Dedifferentiated amniotic fluid mesenchymal stem cell (primary cell): Measurements from ENCODE around the gene PSMF1.

Experiments used
- DNase-seq: peaks from one replicate; pipeline ENCODE4 v3.0.0-alpha.2; 2016; ENCODE audit errors: extremely low spot score

PSMF1 gene

GRCh38 chr20:1190847-1191246 is 72.4 kb downstream of the PSMF1 start:
- DNase-seq, result no peak

- no peak for DNase-seq
Measured at GRCh38 chr20:1191299-1191698, 72.9 kb downstream of the PSMF1 start.

GRCh38 chr20:1195226-1195625 is 76.8 kb downstream of the PSMF1 start:
- DNase-seq, result no peak

- no peak for DNase-seq
Measured at GRCh38 chr20:1196634-1197033, 78.2 kb downstream of the PSMF1 start.

GRCh38 chr20:1197801-1198200 is 79.4 kb downstream of the PSMF1 start:
- no peak for DNase-seq

- no peak for DNase-seq
Measured at GRCh38 chr20:1198751-1199150, 80.3 kb downstream of the PSMF1 start.

- DNase-seq, result no peak
Measured at GRCh38 chr20:1199212-1199873, 80.9 kb downstream of the PSMF1 start.

GRCh38 chr20:1199964-1200363 is 81.6 kb downstream of the PSMF1 start:
- DNase-seq, result no peak

- DNase-seq, result no peak
Measured at GRCh38 chr20:1202762-1203504, 84.5 kb downstream of the PSMF1 start, which contains the start of gene C20orf202. Gene C20orf202, plus strand, starts transcription at chr20:1203454. Its CDS starts 132 bp downstream, at chr20:1203586.

- DNase-seq, result no peak
Measured at GRCh38 chr20:1203630-1204029, 85.2 kb downstream of the PSMF1 start.

- no peak for DNase-seq
Measured at GRCh38 chr20:1204113-1204512, 85.7 kb downstream of the PSMF1 start.

GRCh38 chr20:1204576-1204975 is 86.2 kb downstream of the PSMF1 start:
- no peak for DNase-seq

GRCh38 chr20:1205802-1206201 is 87.4 kb downstream of the PSMF1 start:
- DNase-seq, result no peak

- DNase-seq, result no peak
Measured at GRCh38 chr20:1206366-1207148, 88.2 kb downstream of the PSMF1 start.

GRCh38 chr20:1207293-1207878 is 89.0 kb downstream of the PSMF1 start:
- no peak for DNase-seq

GRCh38 chr20:1209447-1210387 is 91.3 kb downstream of the PSMF1 start:
- DNase-seq, result no peak

GRCh38 chr20:1210501-1210900 is 92.1 kb downstream of the PSMF1 start:
- no peak for DNase-seq

GRCh38 chr20:1212023-1212422 is 93.6 kb downstream of the PSMF1 start:
- no peak for DNase-seq

GRCh38 chr20:1212607-1213396 is 94.4 kb downstream of the PSMF1 start:
- peak; percentile 67 for DNase-seq

GRCh38 chr20:1214838-1215261 is 96.4 kb downstream of the PSMF1 start:
- DNase-seq, result no peak
